MCF 10A (cell line): Measurements from ENCODE around the gene CDS1. TPM values are rescaled to one million over a fixed set of nuclear protein-coding genes. Genes with fewer than 3 reads are reported as not detected.

Source experiments
- BruUV-seq: library from RNA; stranded (reverse); fragments of 400-500 nt; replicated peaks from 2 replicates; lab custom pipeline; 2021; lab: Mats Ljungman, UMichigan
- CTCF ChIA-PET: fragments of 300-600 bp; sonication (Branson Sonifier 250); formaldehyde crosslinking; extraction: SDS; loops from one replicate; lab custom pipeline; 2021; ENCODE audit warnings: antibody characterized with exemption, inconsistent platforms; lab: Yijun Ruan, JAX
- POLR2A ChIA-PET: fragments of 300-600, 350-650 bp; sonication (Branson Sonifier 250); formaldehyde crosslinking; extraction: SDS; loops from one replicate; lab custom pipeline; 2020; ENCODE audit warnings: antibody characterized with exemption, inconsistent platforms; lab: Yijun Ruan, JAX
- DNase-seq: peaks from one replicate; pipeline ENCODE4 v3.0.0-alpha.2; 2018; ENCODE audit not compliant: unreplicated experiment
- H3K27ac Mint-ChIP-seq: one replicate; pipeline ENCODE4 v1.8.0; 2022; ENCODE audit warnings: mild to moderate bottlenecking, low read depth, mixed read lengths; ENCODE audit not compliant: unreplicated experiment
- H3K27me3 Mint-ChIP-seq: one replicate; pipeline ENCODE4 v1.8.0; 2022; ENCODE audit warnings: mixed read lengths; ENCODE audit not compliant: insufficient read depth, unreplicated experiment
- H3K36me3 Mint-ChIP-seq: one replicate; pipeline ENCODE4 v1.8.0; 2022; ENCODE audit warnings: mild to moderate bottlenecking, moderate library complexity, mixed read lengths; ENCODE audit not compliant: insufficient read depth, unreplicated experiment
- H3K4me1 Mint-ChIP-seq: one replicate; pipeline ENCODE4 v1.8.0; 2022; ENCODE audit warnings: mixed read lengths; ENCODE audit not compliant: insufficient read depth, unreplicated experiment
- H3K4me3 Mint-ChIP-seq: one replicate; pipeline ENCODE4 v1.8.0; 2022; ENCODE audit warnings: mild to moderate bottlenecking, moderate library complexity, mixed read lengths; ENCODE audit not compliant: unreplicated experiment
- H3K9me3 Mint-ChIP-seq: one replicate; pipeline ENCODE4 v1.8.0; 2022; ENCODE audit warnings: mixed read lengths; ENCODE audit not compliant: unreplicated experiment
- intact Hi-C: fragments of 100-400 bp; cut with micrococcal nuclease; formaldehyde crosslinking; loops from 2 replicates; pipeline ENCODE4 v1.14.1; 2022
- total RNA-seq: library from RNA; stranded (reverse); gene quantifications from 2 replicates; pipeline ENCODE4 v1.2.3, GENCODE V29; 2022
- TF ChIP-seq, protein P1 (sequence below): fragments of 200-600 bp; IDR thresholded peaks from one replicate; pipeline ENCODE4 v1.8.0; 2022; ENCODE audit warnings: antibody characterized with exemption, mild to moderate bottlenecking; ENCODE audit not compliant: unreplicated experiment

Gene CDS1
- total RNA-seq, 1 experiment from 2014 or later, result 11.5 TPM

DNA sequence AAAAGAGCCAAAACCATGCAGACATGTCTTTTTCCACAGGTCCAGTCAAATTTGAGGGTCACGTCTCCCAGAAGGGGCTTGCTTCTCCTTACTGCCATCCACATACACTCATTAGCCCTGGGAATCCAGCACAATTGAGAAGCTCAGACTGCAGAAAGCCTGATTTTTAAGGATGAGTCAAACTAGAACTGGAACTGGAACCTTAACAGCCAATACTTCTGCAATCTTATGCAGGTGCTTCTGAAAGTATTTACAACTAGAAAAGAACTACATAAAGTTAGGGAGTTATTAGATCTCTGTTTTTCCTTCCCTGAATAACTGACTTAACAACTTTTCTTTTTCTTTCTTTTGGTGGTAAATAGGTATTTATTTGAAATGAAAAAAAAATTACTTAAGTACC is 86.3 kb downstream of the CDS1 start:
- no peak for DNase-seq
- Mint-ChIP-seq H3K9me3 (no peaks in the 10 kb centered on the region), H3K27me3 (no peaks in the 10 kb centered on the region), H3K36me3 (peaks cover 49% of the 10 kb centered on the region), H3K4me3 (no peak overlapping the region), H3K4me1 (peaks cover 15% of the 10 kb centered on the region), H3K27ac (no peak overlapping the region)
- TF ChIP-seq, protein P1, sequence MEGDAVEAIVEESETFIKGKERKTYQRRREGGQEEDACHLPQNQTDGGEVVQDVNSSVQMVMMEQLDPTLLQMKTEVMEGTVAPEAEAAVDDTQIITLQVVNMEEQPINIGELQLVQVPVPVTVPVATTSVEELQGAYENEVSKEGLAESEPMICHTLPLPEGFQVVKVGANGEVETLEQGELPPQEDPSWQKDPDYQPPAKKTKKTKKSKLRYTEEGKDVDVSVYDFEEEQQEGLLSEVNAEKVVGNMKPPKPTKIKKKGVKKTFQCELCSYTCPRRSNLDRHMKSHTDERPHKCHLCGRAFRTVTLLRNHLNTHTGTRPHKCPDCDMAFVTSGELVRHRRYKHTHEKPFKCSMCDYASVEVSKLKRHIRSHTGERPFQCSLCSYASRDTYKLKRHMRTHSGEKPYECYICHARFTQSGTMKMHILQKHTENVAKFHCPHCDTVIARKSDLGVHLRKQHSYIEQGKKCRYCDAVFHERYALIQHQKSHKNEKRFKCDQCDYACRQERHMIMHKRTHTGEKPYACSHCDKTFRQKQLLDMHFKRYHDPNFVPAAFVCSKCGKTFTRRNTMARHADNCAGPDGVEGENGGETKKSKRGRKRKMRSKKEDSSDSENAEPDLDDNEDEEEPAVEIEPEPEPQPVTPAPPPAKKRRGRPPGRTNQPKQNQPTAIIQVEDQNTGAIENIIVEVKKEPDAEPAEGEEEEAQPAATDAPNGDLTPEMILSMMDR, result no peak
- intact Hi-C loops, result no loop called here
- ChIA-PET POLR2A (interaction anchor here (1.0 to 1.4 kb wide), 2 partner anchors 22 to 86 kb away, joined by 3 to 4 read pairs; partner anchors contain the start of gene CDS1), CTCF (interaction anchor here (0.5 kb wide), 1 partner anchor 86 kb away, joined by 3 read pairs; the partner anchor contains the start of gene CDS1)
- no TSS peak for BruUV-seq

DNA sequence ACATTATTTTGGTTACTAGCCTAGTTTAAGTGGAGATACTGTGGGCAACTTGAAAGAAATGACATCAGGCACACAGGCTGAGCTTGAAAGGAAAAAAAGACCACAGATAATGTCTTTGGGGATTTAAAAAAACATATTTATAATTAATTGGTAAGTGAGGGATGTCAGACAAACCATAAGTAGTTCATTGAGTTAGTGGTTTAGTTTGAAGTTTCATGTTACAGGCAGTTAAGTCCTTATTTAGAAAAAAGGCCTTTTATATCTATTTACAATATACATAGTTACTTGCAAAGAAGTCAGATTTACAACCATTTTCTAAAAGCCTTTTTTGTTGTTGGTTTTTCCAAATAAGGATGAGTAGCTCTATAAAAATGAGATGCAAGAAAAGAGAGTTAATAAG is 89.2 kb downstream of the CDS1 start:
- Mint-ChIP-seq H3K4me1 (peaks cover 15% of the 10 kb centered on the region), H3K27ac (peak overlapping the region; percentile 75), H3K27me3 (no peaks in the 10 kb centered on the region), H3K9me3 (no peaks in the 10 kb centered on the region), H3K36me3 (peaks cover 54% of the 10 kb centered on the region), H3K4me3 (no peak overlapping the region)
- BruUV-seq, result no TSS peak
- ChIA-PET POLR2A (interaction anchor here (0.7 to 2.5 kb wide), 5 partner anchors 9 to 291 kb away, joined by 3 to 10 read pairs (median 4); no protein-coding TSS in a partner anchor), CTCF (no interaction called here)
- TF ChIP-seq, protein P1, result no peak
- DNase-seq, result no peak
- intact Hi-C loops, result no loop called here

DNA sequence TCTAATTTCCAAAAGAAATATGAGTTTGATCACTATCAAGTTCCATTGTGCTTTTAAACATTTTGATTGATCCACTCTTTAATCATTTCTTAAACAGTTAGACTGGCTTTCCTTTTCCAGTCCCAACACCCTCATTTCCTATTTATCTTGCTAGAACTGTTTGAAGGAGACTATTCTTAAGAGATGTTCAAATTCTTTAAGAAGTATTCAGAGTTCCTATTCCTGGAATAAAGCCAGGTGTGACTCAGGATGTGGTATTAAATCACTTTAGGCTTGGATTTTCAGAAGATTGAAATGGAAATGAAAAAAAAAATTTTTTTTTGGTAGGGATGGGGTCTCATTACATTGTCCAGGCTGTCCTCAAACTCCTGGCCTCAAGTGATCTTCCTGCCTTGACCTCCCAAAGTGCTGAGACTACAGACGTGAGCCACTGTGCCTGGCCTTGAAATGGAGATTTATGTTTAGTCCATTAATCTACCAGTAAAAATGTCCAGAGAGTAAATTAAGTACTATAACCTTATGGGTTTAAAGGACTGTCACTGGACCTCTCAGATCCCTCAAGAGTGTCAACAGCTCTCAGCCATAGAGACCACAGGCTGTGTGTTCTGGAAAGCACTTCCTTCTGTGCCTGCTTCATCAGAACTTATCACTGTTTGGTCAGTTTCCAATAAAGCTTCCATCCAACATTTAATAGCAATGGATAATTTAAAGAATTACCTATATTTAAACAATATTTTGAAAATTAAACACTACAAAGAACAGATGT is 90.7 kb downstream of the CDS1 start:
- H3K4me3 Mint-ChIP-seq, result no peak overlapping the region
- H3K27me3 Mint-ChIP-seq, result no peaks in the 10 kb centered on the region
- peak overlapping the region; percentile 75 for H3K27ac Mint-ChIP-seq
- ChIA-PET CTCF (interaction anchor here (1.4 kb wide), 1 partner anchor 9 kb away, joined by 3 read pairs; no protein-coding TSS in a partner anchor), POLR2A (interaction anchor here (0.7 to 2.5 kb wide), 4 partner anchors 18 to 89 kb away, joined by 3 to 10 read pairs (median 4); no protein-coding TSS in a partner anchor)
- peaks cover 15% of the 10 kb centered on the region for H3K4me1 Mint-ChIP-seq
- no peaks in the 10 kb centered on the region for H3K9me3 Mint-ChIP-seq
- no TSS peak for BruUV-seq
- H3K36me3 Mint-ChIP-seq, result peaks cover 63% of the 10 kb centered on the region
- TF ChIP-seq, protein P1, result no peak
- intact Hi-C loops, result no loop called here
- DNase-seq, result peak; percentile 84

DNA sequence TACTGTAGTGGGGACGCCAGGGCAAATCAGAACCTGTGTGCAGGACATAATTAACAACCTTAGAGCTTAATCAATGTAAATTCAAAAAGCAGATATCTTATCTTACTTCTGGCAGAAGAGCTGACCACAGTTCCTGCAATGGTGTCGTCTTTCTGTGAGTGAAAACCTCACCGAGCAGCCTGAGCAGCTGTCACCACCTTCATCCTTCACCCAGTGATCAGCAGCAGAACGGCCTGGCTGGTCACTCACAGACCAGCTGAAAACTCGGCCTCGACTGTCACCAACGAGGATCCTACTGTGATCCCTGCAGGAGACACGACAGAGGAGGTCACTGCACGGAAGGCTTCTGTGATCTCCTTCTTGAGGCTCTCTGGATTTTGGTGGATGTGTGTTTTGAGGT is 94.2 kb downstream of the CDS1 start:
- Mint-ChIP-seq H3K36me3 (peaks cover 64% of the 10 kb centered on the region), H3K9me3 (no peaks in the 10 kb centered on the region), H3K4me3 (no peak overlapping the region), H3K4me1 (peaks cover 15% of the 10 kb centered on the region), H3K27me3 (no peaks in the 10 kb centered on the region), H3K27ac (peak overlapping the region; percentile 39)
- no TSS peak for BruUV-seq
- intact Hi-C loops, result no loop called here
- POLR2A ChIA-PET, result no interaction called here
- CTCF ChIA-PET, result interaction anchor here (0.6 kb wide), 1 partner anchor 9 kb away, joined by 3 read pairs; no protein-coding TSS in a partner anchor
- DNase-seq, result no peak
- TF ChIP-seq, protein P1, result no peak
